ENCODE data around the gene ABHD15.

The ABHD15 gene

DNA sequence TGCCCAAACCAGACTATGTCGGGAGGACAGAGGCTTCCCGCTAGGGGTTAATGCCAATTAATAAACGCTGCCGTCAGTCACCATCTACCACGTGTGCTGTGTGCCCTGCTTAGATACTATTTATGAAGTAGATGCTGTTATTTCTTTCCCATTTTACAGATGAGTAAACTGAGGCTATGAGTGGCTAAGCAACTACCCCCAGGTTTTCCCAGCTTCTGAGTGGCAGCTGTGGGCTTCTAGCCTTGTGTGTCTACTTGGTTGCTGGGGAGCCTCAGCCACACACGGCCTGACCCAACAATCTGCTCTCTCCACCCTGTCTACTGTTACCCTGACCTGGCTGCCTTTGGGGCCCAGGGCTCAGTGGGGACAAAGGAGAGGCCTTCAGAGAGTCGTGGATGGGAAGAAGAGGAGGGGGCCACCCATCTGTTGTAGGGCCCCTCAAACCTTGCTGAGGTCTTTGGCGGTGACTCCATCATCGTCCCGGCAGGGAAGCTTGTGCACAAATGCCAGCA, 15.5 kb upstream of the ABHD15 start:
- no peak for DNase-seq (ENCODE audit: low spot score)

DNA sequence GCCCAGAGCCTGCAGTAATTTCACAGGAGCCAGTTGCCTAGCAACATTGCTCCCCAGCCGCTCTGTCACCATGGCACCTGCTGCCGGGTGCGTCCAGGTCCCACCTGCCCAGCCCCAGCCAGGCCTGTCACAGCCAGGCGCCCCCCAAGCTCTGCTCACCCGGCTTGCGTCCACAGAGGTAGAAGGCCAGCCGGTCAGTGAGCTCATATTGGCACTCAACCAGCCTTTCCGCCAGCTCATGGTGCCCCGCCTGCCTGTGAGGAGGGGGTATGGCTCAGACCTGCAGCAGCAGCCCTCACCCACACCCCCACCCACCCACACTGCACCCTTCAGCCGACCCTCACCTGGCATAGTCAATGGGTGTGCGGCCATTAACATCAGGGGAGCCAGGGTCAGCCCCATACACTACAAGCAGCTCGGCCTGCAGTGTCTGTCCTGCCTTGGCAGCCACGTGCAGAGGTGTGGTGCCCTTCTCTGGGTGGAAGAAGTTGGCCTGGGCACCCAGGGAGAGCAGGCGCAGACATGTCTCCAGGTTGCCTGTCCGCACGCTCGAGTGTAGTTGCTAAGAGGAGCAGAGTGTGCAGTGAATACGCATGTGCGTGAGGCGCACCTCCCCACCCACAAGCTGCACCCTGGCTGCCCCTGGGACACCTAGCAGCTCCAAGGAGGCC, 14.9 kb upstream of the ABHD15 start:
- no peak for DNase-seq (ENCODE audit: low spot score)

DNA sequence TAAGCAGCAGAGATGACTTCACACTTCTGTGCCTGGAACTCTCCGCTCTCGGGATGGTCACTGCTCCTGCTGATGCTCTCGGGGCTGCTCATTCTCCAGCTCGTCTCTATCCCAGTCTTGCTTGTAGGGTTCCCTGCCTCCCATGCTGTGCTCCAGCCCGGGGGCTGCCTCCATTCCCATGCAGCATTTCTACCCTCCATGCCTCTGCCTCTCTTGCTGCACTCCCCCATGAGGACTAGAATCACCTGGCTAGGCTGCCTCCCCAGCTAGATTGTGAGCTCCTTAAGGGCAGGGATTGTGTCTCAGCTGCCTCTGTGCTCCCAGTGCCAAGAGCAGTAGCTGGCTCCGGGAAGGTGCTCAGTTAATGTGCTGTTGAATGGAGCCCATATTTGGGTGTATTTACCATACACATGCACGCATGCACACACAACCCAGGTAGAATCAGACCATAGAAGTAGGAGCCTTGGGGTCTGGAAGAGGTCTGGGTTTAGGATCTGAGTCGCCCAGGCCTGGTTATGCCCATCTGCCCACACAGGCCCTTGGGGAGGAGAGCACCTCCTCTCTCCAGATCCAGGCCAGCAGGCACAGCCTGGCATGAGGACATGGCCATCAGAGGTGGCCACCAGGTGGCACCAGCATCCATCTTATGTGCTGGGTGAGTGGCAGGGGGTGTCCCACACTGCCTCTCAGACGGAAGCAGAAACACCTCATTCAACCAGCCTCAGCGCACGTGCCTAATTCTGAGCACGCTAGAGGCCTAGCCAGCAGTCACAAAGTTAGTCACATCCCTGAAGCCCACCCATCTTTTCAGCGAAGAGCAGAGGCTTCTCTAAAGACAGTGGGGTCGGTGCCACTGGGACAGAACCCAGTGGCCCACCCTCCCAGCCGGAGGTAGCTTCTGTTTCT, 13.3 kb upstream of the ABHD15 start:
- peak; percentile 55 for DNase-seq (ENCODE audit: low spot score)

DNA sequence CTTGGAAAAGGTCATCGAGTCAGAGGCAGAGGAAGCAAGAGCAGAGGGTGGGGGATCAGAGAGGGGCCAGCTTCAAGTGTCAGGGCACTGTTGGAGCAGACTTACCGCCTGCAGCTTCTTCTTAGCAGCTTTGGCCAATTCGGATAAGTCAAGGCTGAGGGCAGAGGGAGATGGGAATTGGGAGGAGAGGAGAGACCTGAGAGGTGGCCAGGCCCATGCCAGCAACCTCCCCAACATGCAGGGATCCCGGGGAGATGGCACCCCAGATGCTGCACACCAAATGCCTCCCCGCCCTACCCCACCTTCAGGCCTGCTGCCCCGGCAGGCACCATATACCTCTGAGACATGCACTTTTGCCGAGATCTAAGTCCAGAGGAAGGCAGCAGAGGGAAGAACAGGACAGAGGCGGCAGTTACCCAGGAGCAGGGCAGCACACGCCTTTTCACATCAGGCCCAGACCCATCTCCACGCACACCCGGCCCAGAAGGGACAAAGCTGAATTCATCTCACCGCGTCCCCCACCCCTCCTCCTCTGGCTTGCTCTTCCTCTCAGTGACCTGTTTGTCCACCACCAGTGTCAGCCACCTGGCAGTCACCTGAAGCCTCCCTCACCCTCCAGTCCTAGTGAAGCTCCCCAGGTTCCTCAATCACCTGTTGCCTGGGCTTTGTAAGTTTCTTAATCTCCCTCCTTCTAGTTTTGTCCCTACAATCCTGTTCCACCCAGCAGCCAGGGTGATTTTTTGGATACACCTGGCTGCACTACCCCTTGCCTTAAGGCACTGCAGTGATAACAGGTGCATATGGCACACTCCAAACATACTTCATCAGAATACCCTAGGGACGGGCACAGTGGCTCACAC, 12.0 kb upstream of the ABHD15 start:
- no peak for DNase-seq (ENCODE audit: low spot score)

DNA sequence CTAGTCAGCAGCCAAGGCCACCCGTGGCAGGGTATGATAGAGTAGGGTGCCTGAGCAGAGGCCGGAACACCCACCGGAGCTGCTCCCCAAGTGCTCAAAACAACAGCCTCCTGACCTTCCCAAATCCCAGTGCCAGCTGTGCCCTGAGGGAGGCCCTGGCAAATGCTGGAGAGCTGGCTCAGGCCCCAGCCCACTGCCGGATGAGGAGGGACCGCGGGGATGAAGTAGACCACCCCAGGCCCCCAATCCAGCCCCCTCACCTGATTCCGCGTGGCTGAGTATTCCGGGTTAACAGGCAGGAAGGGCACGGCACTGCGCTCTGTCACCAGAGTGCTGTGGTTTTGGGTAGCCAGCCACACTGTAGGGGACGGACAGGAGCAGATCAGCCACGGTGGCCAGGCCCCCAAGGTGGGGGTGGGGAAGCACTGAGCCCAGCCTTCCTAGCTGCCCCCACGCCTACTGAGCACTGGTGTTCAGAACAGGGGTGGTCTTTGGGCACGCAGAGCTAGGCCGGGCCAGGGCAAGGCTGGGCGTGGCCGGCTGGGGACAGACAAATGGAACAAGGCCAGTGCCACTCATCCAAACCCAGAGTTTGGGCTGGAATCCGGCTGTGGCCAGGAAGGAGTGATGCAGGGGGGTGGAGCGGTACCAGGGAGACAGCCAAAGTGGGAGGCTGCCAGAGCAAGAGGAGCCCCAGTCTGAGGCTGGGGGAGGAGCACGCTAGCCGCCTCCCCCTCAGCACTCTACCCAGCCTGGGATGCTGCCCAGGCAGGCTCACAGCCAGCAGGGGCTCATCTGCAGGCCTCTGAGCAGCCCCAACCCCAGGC, 10.8 kb upstream of the ABHD15 start:
- no peak for DNase-seq (ENCODE audit: low spot score)

DNA sequence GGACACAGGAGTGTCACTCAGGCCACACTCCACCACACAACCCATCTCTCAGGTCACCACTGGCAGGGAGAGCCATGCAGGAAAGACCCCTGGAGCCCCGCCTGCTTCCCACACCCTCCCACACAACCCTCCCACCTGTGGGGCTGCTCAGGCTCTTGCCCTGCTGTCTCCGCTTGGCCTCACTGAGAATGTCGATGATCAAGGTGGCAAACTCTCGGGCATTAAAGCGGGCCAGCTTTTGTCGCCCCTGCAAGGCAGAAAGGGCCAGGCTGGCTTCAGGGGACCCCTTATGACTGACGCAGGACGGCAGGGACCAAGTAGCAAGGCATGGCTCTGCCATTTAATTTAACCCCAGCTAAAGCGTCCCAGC, 10.1 kb upstream of the ABHD15 start:
- no peak for DNase-seq (ENCODE audit: low spot score)

DNA sequence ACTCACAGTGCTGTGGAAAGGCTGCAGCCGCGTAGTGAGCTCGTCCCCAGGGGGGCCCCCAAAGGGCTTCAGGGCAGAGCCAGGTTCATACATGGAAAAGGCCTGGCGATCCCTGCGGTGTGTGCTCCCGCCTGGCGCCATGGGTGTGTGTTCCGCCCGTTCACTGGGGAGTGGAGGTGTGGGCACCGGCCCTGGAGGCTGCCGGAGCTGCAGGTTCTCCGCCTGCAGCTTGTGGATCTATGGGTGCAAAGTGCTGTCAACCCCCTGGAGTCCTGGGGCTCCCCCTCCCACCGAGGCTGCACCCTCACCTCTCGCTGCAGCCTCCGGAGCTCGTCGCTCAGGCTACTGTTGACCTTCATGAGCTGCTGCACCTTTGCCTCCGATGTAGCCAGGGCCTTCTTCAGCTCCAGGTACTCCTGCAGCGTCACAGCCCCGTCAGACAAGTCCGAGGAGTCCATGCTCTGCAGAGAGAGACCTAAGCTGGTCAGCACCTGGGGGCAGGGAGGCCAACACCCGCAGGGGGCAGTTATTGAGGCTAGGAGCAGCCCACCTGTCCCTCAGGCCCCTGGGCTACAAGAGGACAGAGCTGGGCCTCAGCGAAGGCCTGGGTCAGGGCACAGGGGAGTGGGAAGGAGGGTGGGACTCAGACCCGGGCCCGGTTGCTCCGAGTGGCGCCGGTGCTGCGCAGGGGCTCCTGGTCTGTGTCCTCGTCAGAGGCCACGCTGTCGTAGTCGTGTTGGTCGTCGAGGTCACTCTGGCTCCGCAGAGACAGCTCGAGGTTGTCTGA, 9.6 kb upstream of the ABHD15 start:
- DNase-seq (ENCODE audit: low spot score), result no peak

DNA sequence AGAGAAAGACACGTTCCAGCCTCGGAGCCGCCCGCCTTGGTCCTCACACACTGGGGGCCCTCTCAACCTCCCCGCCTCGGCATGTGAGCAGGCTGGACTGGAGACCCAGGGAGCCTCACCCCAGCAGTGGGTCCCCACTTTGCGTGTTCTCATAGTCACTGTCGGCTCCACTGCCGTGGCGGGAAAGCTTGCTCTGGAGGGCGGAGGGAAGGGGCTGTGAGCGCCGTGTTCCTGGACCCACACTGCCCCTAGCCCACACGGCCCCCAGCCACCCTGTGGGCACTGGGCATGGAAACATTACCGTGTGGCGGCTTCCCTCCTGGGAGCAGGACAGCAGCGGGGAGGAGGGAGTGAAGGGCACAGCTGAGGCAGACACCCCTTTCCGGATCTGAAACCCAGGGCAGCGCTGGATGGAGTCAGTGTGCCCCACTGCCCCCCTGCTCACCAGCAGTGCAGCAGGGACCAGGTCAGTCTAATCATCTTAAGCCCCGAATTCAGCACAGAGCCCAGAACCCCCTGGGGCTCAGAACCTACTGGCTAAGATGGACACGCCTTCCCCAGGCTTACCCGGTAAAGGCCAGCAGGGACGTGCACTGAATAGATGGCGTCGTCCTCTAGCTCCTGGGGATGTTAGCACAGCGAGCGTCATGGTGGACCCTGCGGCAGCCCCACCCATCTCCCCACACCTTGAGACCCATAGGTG, 8.8 kb upstream of the ABHD15 start:
- DNase-seq (ENCODE audit: low spot score), result no peak

DNA sequence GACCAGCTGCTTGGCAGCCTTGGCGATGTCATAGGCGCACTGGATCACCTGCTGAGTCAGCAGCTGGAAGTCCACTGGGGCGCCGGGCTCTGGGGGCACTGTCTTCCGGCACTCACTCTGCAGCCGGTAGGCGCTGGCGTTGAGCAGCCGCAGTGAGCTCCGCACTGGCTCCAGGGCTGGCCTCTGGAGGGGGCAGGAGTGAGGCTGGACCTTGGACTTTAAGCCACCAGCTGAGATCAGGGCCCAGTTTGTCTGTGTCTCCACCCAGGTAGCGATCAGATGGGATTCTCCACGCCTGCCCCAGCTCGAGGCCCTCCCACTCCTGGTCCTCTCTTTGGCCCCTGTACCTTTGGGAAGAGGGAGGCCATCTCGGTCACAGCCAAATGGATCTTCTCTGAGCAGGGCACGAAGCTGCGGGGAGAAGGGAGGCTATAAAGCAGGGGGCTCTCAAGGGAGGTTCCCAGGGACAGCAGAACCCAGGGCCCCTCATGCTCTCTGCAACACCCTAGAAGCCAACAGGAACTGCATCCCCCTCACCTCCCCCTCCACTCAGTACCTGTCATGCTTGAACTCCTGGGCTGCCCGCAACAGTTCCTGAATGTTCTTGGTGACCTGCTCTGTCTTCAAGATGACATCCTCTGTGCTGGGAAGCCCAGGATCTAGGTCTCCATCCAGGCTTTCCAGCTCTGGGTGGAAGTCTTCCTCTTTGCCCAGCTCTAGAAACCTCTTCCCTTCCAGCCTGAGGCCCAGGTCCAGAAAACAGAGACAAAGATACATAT, 8.1 kb upstream of the ABHD15 start:
- no peak for DNase-seq (ENCODE audit: low spot score)

DNA sequence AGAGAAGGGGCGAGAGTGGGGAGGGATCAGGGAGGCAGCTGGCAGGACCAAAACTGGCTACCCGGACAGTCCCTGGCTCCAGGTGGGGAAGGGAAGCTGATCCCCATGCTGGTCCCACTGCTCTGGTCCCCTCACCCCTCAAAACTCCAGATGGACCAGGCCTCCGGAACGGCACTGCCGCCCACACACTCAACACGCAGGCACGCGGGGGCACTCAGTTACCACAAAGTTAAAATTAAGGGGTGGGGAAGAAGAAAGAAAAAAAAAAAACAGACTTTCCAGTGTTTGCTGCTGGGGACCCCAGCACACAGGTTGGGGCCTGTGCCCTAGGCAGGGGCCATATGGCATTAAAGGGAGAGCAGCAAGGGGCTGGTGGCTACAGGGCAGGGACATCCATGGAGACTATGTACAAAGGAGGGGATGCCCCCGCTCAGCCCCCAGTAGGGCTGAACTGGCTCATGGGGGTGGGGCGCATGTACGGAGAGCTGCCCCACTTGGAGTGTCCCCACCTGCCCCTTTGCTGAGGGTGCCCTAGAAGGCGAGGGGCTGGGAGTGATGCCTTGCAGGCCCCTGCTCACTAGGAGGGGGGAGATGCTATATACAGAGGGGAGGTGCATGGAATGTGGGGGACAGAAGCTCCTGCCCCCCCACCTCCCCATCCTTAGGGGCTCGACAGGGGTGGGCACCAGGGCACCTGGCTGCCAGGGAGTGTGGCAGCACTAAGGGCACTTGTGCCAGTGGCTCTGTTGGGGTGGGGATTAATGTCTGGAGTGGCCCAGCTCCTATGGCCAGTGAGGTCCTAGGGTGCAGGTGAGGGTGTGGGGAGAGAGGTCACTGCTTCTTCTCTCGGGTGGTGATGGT, 7.3 kb upstream of the ABHD15 start:
- no peak for DNase-seq (ENCODE audit: low spot score)

DNA sequence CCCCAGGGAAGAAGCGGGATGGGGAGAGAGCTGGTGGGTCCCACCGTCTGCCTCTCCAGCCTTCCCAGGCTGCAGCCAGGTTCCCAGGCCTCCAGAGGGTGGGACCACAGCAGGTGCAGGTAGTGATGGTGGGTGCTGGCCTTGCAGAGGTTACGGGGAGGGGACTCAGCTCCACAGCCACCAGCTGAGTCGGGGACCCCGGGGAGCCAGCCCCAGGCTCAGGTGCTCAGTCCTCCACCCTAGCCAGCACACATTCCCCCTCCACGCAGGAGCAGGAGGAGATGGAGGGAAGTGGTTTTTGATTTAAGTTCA, 6.7 kb upstream of the ABHD15 start:
- no peak for DNase-seq (ENCODE audit: low spot score)

DNA sequence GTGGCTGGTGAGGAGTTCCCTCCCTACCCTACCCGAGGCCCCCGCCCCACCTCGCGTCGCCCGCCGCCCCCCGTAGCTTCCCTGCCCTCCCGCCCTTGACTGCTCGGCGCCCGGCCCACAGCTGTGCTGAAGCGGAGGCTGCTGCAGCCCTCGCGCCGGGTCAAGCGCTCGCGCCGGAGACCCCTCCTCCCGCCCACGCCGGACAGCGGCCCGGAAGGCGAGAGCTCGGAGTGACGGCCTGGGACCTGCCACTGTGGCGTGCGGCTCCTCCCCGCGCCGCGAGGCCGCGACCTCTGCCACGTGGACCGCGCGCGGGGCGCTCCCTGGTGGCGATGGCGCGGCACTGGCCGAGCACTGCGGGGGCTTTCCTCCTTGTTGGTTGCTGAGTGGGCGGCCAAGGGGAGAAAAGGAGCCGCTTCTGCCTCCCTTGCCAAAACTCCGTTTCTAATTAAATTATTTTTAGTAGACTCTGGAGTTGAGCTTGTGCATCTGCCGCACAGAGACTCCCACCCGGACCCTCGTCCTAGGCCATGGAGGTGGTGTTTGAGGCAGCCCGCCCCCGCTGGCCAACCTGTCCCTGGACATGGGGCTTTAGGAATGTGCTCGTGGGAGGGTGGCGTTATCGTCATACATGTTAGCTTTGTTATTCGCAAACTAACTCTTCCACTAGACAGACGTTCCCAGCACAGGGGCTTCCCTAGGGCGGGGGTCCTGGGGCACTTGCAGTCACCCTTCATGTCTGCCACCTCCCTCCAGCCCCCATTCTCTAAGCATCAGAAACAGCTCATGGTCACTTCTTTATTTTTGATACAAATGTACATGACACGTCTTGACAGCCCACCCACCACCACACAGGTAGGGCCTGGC, 6.1 kb upstream of the ABHD15 start:
- DNase-seq (ENCODE audit: low spot score), result no peak

DNA sequence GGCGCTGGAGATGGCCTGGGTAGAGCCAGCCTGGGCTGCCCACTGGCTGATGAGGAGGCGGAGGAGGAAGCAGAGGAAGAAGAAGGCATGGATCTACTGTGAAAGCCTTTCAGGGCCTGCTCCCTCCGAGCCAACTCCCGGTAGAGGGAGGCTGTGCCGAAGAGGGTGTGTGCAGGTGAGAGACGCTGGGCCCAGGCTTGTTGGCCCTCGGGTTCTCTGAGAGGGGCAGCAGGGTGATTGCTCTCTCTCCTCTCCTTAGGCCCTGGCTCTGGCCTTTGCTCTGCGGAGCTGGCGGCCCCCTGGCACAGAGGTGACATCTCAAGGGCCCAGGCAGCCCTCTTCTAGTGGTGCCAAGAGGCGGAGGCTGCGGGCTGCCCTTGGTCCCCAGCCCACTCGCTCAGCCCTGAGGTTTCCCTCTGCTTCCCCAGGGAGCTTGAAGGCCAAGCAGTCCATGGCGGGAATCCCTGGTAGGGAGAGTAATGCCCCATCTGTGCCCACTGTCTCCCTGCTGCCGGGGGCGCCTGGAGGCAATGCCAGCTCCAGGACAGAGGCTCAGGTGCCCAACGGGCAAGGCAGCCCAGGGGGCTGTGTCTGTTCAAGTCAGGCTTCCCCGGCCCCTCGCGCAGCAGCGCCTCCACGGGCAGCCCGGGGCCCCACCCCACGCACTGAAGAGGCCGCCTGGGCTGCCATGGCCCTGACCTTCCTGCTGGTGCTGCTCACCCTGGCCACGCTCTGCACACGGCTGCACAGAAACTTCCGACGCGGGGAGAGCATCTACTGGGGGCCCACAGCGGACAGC, 5.2 kb upstream of the ABHD15 start:
- DNase-seq (ENCODE audit: low spot score), result no peak

DNA sequence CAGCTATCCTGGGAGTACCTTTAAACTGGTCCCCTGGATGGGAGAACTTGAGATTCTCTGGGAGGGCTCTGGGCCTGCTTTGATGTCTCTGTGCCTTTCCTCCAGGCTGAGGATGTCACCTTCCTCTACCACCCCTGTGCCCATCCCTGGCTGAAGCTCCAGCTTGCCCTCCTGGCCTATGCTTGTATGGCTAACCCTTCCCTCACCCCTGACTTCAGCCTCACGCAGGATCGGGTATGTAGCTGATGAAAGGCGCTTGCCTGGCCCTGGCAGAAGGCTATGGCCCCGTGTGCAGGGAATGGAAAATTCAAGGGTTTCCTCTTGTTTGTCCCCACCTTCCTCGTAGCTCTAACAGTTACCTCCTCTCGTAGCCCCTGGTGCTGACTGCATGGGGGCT, 4.6 kb upstream of the ABHD15 start:
- DNase-seq (ENCODE audit: low spot score), result no peak

DNA sequence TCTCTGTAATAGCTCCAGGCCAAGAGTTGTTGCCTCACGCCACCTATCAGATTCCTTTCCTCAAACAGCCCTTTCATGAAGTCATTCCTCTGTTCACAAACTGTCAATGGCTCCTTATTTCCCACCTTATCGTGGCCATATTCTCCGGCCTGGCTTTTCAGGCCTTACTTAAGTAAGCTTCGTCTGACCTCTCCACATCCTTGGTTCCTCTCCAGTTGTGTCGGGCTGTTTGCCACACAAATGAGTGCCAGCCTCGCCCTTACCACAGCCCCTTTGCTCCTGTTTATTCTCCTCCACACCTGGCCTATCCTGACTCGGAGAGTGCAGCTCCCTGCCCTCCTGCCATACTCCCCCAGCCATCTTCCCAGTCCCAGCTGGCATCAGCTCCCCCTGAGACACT, 3.7 kb upstream of the ABHD15 start:
- no peak for DNase-seq (ENCODE audit: low spot score)

DNA sequence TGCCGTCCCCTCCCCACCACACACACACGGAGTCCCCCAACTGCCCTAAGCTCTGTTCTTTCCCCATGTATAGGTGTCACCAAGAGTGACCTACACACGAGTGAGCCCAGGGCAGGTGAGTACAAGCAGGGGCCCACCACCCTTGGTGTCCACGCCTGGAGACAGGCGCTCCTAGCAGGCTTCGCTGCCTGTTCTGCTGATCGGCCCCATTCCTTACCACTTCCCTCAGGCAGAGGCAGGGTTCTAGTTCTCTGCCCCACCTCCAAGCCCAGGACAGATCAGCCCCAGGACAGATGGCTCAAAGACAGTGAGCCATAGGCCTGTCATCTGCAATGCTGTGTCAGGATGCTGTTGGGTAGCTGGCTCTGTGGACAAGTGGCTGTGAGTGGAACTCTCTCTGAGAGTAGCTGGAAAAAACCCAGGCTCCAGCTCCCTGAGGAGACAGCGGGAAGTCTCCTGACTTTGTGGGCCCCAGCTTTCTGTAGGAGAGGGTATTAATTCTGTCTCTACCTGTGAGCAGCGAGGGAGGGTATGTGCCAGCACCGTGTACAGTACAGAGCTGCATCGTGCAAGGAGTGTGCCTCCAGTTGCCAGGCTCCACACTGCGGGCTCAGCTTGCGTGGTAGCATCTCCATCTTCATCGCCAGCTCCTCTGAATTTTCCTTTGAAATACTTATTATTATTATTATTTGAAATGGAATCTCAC, 2.6 kb upstream of the ABHD15 start:
- DNase-seq (ENCODE audit: low spot score), result no peak
